NK-92 (cell line): ENCODE data around the gene GATAD2A.
A peak's percentile ranks its signal among the peaks of the same experiment; 100 is the strongest.
"Not testable (repeated sequence)": the region's sequence is repeated elsewhere in the genome, so short reads cannot be mapped to it uniquely, and the experiment has no call there.

Source experiments
- DNase-seq: peaks from one replicate; lab custom pipeline; 2025; ENCODE audit not compliant: unreplicated experiment; lab: John Stamatoyannopoulos, UW

Gene GATAD2A

GRCh38 chr19:19404879-19405860 lies at the start of gene GATAD2A:
Gene GATAD2A (plus strand): TSS chr19:19405675. CDS start chr19:19465346, 59,671 bp downstream.
- no peak for DNase-seq

GRCh38 chr19:19356500-19356899 lies 49.0 kb upstream of the GATAD2A start:
- no peak for DNase-seq

- DNase-seq = no peak
Observed at GRCh38 chr19:19356901-19357566, 48.4 kb upstream of the GATAD2A start.

- no peak for DNase-seq
Observed at GRCh38 chr19:19361075-19361594, 44.3 kb upstream of the GATAD2A start.

GRCh38 chr19:19362075-19362474 lies 43.4 kb upstream of the GATAD2A start:
- no peak for DNase-seq

- DNase-seq = no peak
Observed at GRCh38 chr19:19366434-19367396, 38.8 kb upstream of the GATAD2A start.

- DNase-seq = no peak
Observed at GRCh38 chr19:19368087-19368486, 37.4 kb upstream of the GATAD2A start.

GRCh38 chr19:19371059-19371458 lies 34.4 kb upstream of the GATAD2A start:
- no peak for DNase-seq

- DNase-seq = no peak
Observed at GRCh38 chr19:19372656-19373416, 32.6 kb upstream of the GATAD2A start.

GRCh38 chr19:19379527-19379926 lies 25.9 kb upstream of the GATAD2A start:
- DNase-seq = no peak

- not testable (repeated sequence) for DNase-seq
Observed at GRCh38 chr19:19380316-19380715, 25.2 kb upstream of the GATAD2A start.

- no peak for DNase-seq
Observed at GRCh38 chr19:19381007-19381926, 24.2 kb upstream of the GATAD2A start.

- no peak for DNase-seq
Observed at GRCh38 chr19:19382118-19382517, 23.4 kb upstream of the GATAD2A start.

- no peak for DNase-seq
Observed at GRCh38 chr19:19384486-19384885, 21.0 kb upstream of the GATAD2A start.

GRCh38 chr19:19385131-19385895 lies 20.2 kb upstream of the GATAD2A start:
- DNase-seq = peak; percentile 96

- DNase-seq = no peak
Observed at GRCh38 chr19:19385896-19386869, 19.3 kb upstream of the GATAD2A start.

GRCh38 chr19:19387108-19387507 lies 18.4 kb upstream of the GATAD2A start:
- no peak for DNase-seq
